ENCODE results near the gene TNFAIP2. TPM values are rescaled to one million over a fixed set of nuclear protein-coding genes. Genes with fewer than 3 reads are reported as not detected.
A peak's percentile ranks its signal among the peaks of the same experiment; 100 is the strongest.

The TNFAIP2 gene
- polyA plus RNA-seq, 1 donor from 2014 or later = 1.8 TPM

DNA sequence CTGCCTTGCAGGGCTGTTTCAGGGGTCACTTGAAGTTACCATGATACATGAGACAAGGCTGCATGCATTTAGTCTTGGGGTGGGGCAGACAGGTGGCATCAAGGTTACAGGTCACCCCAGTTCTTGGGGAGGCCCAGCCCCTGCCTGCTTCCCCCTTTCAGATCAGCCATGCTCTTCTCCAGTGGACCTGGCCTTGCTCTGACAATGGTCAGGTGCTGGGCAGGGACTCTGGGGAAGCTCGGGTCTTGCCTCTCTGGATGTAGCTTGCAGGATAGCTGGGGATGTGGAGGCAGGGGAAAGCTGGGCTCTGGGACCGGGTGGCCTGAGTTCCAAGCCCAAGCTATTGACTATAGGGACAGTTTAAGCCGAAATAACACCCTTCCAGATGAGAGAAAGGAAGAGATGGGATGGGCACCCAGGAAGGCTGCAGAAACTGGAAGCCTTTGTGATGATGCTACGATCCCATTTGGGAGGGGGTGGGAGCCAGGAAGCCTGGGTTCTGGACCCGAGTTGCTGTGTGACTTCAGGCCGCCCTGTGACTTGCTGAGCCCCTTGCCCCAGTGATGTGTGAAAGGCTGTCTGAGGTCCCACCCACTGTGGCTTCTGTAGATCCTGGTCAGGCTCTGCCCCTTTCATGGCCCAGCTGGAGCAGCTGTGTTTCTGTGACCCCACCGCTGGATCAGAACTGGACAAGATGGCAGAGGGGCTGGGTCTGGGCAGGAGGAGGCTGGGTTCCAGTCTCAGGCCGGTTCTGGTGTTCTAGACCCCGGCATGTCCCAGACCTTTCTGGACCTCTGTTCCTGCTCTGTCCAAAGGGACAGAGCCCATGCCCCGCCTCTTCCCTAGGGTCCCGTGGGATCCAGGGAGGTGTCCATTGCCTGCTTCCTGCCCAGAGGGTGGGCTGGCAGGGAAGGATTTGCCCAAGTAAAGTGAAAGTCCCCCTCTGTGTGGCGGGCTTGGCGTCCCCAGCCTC is 2.1 kb downstream of the TNFAIP2 start:
- H3K4me3 ChIP-seq (ENCODE audit: low read length) = no peak overlapping the region
- H3K9me3 ChIP-seq (ENCODE audit: low read length) = no peaks in the 10 kb centered on the region
- no peak overlapping the region for H3K27ac ChIP-seq (ENCODE audit: low read length)
- peaks cover 15% of the 10 kb centered on the region for H3K27me3 ChIP-seq (ENCODE audit: insufficient read depth, low read depth, low read length)
- no peaks in the 10 kb centered on the region for H3K79me2 ChIP-seq (replicated peaks; ENCODE audit: insufficient read depth, low read length)
- H3K36me3 ChIP-seq (ENCODE audit: insufficient read depth, low read length) = no peaks in the 10 kb centered on the region
- H4K20me1 ChIP-seq (ENCODE audit: insufficient read depth) = no peaks in the 10 kb centered on the region
- H2AFZ ChIP-seq (ENCODE audit: low read depth, low read length) = no peak overlapping the region
- H3F3A ChIP-seq (ENCODE audit: insufficient read depth, low read length, poor library complexity, severe bottlenecking) = no peaks in the 10 kb centered on the region
- no peak overlapping the region for H3K9ac ChIP-seq (ENCODE audit: low read length)
- no peak for TF ChIP-seq POLR2AphosphoS5 (IDR thresholded peaks at IDR 0.05)
- TF ChIP-seq EP300 (conservative IDR thresholded peaks at IDR 0.05; ENCODE audit: poor library complexity, severe bottlenecking) = no peak
- TF ChIP-seq MXI1 (conservative IDR thresholded peaks at IDR 0.05; ENCODE audit: poor library complexity, severe bottlenecking) = no peak
- TF ChIP-seq TAF1 (IDR thresholded peaks at IDR 0.05; ENCODE audit: low read depth) = no peak
- TF ChIP-seq SMC3 (conservative IDR thresholded peaks at IDR 0.05; ENCODE audit: poor library complexity) = no peak
- TF ChIP-seq RAD21 (conservative IDR thresholded peaks at IDR 0.05) = no peak
- TF ChIP-seq, protein P1, sequence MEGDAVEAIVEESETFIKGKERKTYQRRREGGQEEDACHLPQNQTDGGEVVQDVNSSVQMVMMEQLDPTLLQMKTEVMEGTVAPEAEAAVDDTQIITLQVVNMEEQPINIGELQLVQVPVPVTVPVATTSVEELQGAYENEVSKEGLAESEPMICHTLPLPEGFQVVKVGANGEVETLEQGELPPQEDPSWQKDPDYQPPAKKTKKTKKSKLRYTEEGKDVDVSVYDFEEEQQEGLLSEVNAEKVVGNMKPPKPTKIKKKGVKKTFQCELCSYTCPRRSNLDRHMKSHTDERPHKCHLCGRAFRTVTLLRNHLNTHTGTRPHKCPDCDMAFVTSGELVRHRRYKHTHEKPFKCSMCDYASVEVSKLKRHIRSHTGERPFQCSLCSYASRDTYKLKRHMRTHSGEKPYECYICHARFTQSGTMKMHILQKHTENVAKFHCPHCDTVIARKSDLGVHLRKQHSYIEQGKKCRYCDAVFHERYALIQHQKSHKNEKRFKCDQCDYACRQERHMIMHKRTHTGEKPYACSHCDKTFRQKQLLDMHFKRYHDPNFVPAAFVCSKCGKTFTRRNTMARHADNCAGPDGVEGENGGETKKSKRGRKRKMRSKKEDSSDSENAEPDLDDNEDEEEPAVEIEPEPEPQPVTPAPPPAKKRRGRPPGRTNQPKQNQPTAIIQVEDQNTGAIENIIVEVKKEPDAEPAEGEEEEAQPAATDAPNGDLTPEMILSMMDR (IDR thresholded peaks at IDR 0.05; ENCODE audit: poor library complexity, severe bottlenecking) = no peak
- no peak for TF ChIP-seq EZH2 (IDR thresholded peaks at IDR 0.05; ENCODE audit: borderline replicate concordance, insufficient read depth, low read length, poor library complexity, severe bottlenecking)
- TF ChIP-seq, protein P2, sequence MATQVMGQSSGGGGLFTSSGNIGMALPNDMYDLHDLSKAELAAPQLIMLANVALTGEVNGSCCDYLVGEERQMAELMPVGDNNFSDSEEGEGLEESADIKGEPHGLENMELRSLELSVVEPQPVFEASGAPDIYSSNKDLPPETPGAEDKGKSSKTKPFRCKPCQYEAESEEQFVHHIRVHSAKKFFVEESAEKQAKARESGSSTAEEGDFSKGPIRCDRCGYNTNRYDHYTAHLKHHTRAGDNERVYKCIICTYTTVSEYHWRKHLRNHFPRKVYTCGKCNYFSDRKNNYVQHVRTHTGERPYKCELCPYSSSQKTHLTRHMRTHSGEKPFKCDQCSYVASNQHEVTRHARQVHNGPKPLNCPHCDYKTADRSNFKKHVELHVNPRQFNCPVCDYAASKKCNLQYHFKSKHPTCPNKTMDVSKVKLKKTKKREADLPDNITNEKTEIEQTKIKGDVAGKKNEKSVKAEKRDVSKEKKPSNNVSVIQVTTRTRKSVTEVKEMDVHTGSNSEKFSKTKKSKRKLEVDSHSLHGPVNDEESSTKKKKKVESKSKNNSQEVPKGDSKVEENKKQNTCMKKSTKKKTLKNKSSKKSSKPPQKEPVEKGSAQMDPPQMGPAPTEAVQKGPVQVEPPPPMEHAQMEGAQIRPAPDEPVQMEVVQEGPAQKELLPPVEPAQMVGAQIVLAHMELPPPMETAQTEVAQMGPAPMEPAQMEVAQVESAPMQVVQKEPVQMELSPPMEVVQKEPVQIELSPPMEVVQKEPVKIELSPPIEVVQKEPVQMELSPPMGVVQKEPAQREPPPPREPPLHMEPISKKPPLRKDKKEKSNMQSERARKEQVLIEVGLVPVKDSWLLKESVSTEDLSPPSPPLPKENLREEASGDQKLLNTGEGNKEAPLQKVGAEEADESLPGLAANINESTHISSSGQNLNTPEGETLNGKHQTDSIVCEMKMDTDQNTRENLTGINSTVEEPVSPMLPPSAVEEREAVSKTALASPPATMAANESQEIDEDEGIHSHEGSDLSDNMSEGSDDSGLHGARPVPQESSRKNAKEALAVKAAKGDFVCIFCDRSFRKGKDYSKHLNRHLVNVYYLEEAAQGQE (IDR thresholded peaks at IDR 0.05; ENCODE audit: borderline replicate concordance) = no peak
- H3K9me2 ChIP-seq (ENCODE audit: insufficient read depth, low read length) = no peaks in the 10 kb centered on the region
- H3K4me2 ChIP-seq (ENCODE audit: low read length) = no peak overlapping the region

DNA sequence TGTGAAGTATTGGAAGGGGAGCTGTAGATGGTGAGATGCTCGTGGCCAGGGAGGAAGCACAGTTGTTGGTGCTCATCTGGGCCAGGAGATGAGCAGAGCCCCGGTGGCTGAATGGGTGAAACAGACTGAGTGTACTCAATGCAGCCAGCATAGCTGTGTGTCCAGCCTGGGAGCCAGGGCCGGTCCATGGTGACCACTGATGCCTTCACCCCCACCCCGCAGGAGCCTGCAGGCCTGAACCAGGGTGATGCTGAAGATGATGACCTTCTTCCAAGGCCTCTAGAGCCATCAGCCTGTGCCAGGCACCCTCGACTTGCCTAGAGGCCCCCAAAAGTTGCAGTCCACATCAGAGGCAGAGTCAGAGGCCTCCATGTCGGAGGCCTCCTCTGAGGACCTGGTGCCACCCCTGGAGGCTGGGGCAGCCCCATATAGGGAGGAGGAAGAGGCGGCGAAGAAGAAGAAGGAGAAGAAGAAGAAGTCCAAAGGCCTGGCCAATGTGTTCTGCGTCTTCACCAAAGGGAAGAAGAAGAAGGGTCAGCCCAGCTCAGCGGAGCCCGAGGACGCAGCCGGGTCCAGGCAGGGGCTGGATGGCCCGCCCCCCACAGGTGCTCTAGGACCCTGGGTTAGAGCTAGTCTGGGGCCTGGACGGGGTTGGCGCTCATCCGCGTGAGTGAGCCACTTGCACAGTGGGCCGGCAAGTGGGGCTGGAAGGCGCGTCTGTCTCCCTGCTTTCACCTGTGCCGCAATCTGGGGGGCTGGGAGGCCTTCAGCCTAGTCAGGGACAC is 3.0 kb downstream of the TNFAIP2 start:
- H3K9me3 ChIP-seq (ENCODE audit: low read length) = no peaks in the 10 kb centered on the region
- TF ChIP-seq EZH2 (IDR thresholded peaks at IDR 0.05; ENCODE audit: borderline replicate concordance, insufficient read depth, low read length, poor library complexity, severe bottlenecking) (no peak), SMC3 (conservative IDR thresholded peaks at IDR 0.05; ENCODE audit: poor library complexity) (no peak), TAF1 (IDR thresholded peaks at IDR 0.05; ENCODE audit: low read depth) (no peak), MXI1 (conservative IDR thresholded peaks at IDR 0.05; ENCODE audit: poor library complexity, severe bottlenecking) (no peak), POLR2AphosphoS5 (IDR thresholded peaks at IDR 0.05) (no peak), EP300 (conservative IDR thresholded peaks at IDR 0.05; ENCODE audit: poor library complexity, severe bottlenecking) (no peak), RAD21 (conservative IDR thresholded peaks at IDR 0.05) (no peak)
- TF ChIP-seq, protein P1 (IDR thresholded peaks at IDR 0.05; ENCODE audit: poor library complexity, severe bottlenecking) = no peak
- TF ChIP-seq, protein P2 (IDR thresholded peaks at IDR 0.05; ENCODE audit: borderline replicate concordance) = no peak
- no peaks in the 10 kb centered on the region for H3K36me3 ChIP-seq (ENCODE audit: insufficient read depth, low read length)
- H2AFZ ChIP-seq (ENCODE audit: low read depth, low read length) = no peak overlapping the region
- H3K27me3 ChIP-seq (ENCODE audit: insufficient read depth, low read depth, low read length) = peaks cover 15% of the 10 kb centered on the region
- H3K9ac ChIP-seq (ENCODE audit: low read length) = peak overlapping the region; percentile 41
- no peaks in the 10 kb centered on the region for H4K20me1 ChIP-seq (ENCODE audit: insufficient read depth)
- no peak overlapping the region for H3K4me2 ChIP-seq (ENCODE audit: low read length)
- H3K27ac ChIP-seq (ENCODE audit: low read length) = no peak overlapping the region
- no peaks in the 10 kb centered on the region for H3K79me2 ChIP-seq (replicated peaks; ENCODE audit: insufficient read depth, low read length)
- no peaks in the 10 kb centered on the region for H3K9me2 ChIP-seq (ENCODE audit: insufficient read depth, low read length)
- H3K4me3 ChIP-seq (ENCODE audit: low read length) = peak overlapping the region; percentile 55
- H3F3A ChIP-seq (ENCODE audit: insufficient read depth, low read length, poor library complexity, severe bottlenecking) = no peaks in the 10 kb centered on the region
